ENCODE measurements around the gene RWDD3. TPM values are rescaled to one million over a fixed set of nuclear protein-coding genes. Genes with fewer than 3 reads are reported as not detected.

Gene RWDD3, protein sequence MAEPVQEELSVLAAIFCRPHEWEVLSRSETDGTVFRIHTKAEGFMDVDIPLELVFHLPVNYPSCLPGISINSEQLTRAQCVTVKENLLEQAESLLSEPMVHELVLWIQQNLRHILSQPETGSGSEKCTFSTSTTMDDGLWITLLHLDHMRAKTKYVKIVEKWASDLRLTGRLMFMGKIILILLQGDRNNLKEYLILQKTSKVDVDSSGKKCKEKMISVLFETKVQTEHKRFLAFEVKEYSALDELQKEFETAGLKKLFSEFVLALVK
- total RNA-seq: 10 to 100 TPM in 3 of 4 donors, 1 to 10 TPM in 1; 2.4 to 22.8 (median 15.1) TPM

DNA sequence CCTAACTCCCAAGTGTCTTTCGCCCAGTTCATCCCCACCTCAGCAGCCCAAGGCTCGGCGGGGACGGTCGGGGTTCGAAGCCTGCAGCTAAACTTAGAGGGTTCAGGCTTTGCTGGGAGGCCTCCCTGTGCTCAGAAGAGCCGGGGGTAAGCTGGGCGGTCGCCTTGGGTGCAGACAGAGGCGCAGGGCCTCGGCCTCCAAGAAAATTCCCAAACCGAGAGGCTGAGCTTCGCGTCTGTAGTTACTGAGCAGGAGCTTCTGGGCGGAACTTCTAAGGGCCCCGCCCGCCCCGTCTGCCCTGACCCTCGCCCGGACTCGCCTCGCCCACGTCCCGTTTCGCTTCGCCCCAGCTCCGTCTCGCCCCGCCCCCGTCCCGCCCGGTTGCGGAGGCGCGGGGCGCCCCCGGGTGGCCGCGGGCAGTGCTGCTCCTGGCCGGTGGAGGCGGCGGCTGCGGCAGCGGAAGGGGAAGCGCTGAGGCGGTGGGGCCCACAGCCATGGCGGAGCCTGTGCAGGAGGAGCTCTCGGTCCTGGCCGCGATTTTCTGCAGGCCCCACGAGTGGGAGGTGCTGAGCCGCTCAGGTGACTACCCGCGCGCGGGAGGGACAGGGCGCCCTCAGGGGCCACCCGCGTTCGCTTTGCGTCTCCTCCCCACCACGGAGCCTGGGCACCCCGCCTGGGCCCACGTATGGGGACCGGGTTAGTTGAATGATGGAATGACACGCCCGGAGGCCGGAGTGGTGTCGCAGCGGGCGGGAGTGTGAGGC is at the start of gene RWDD3:
TSS of gene RWDD3 (plus strand) at position 474 of the 764 bp plus-strand sequence. CDS start at position 495, 21 bp downstream.
- Histone ChIP-seq H3K4me3 (peak within 1 kb of the TSS; percentile 77 to 89 (median 85)), H3K36me3 (no peaks in the 10 kb centered on the region), H3K27me3 (no peaks in the 10 kb centered on the region), H3K9me3 (no peaks in the 10 kb centered on the region), H3K27ac (peak within 1 kb of the TSS; percentile 88 to 91 (median 90)), H3K4me1 (peaks cover 6 to 31% (median 12%) of the 10 kb centered on the region in 4 donors)
- 0% methylated on average over 35 of the region's 71 CpGs; no CpG with 5 or more reads in 1 of the 2 donors for WGBS, 2 donors (ENCODE audit: low coverage in 1 of 2)
- peak; percentile 47 to 93 (median 80) for TF ChIP-seq CTCF (IDR thresholded peaks at IDR 0.05)
- TF ChIP-seq POLR2AphosphoS5 (IDR thresholded peaks at IDR 0.05): peak; percentile 42 to 84 (median 82)
- no peak for TF ChIP-seq EP300 (IDR thresholded peaks at IDR 0.05; ENCODE audit: low read depth)
- peak; percentile 73 for TF ChIP-seq POLR2A (IDR thresholded peaks at IDR 0.05)
- in situ Hi-C loops (cut with MboI; ENCODE audit: low pct_ligation_motif_present in 1 of 4, low pct_unique_long_range_greater_than_20kb in 1 of 4, low sequenced_read_pairs in 3 of 4): loop anchor here (25.0 kb wide), 2 partner anchors 147 to 372 kb away; no protein-coding TSS in a partner anchor
- DNase-seq: peak; percentile 96
- intact Hi-C loops (cut with DNase I; ENCODE audit: low total_unique reads): loop anchor here (5.0 to 10.0 kb wide), 2 partner anchors 119 to 152 kb away; partner anchors contain the start of gene TLCD4

DNA sequence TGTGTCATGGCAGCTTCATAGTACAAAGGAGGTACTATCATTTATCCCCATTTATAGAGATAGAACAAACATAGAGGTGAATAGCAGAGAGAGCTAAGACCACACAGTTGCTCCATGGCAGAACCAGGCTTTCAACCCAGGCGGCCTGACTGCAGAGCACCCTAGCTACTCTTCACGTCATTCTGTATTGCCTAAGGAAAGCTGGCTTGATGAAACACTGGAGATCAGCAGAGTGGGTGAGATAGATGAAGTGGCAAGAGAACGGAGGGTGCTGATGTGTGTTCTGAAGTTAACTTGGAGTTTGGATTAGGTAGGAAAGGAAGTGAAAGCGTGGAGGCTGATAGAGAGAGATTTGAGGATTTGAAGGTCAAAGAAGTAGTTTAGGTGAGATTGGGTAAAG is 47.9 kb upstream of the RWDD3 start:
- no peak for DNase-seq
- WGBS, 2 donors (ENCODE audit: low coverage in 1 of 2): 87 to 91% methylated on average over 2 to 4 of the region's 4 CpGs
- intact Hi-C loops (cut with DNase I; ENCODE audit: low total_unique reads): no loop called here
- no peaks in the 10 kb centered on the region for H3K36me3 ChIP-seq
- H3K9me3 ChIP-seq: no peaks in the 10 kb centered on the region
- H3K4me3 ChIP-seq: no peak overlapping the region
- H3K27ac ChIP-seq: no peak overlapping the region
- peaks cover 0 to 7% (median 0%) of the 10 kb centered on the region in 4 donors for H3K4me1 ChIP-seq
- H3K27me3 ChIP-seq: no peaks in the 10 kb centered on the region
- no peak for TF ChIP-seq CTCF (IDR thresholded peaks at IDR 0.05)
- no peak for TF ChIP-seq POLR2AphosphoS5 (IDR thresholded peaks at IDR 0.05)
- TF ChIP-seq POLR2A (IDR thresholded peaks at IDR 0.05): no peak
- no peak for TF ChIP-seq EP300 (IDR thresholded peaks at IDR 0.05; ENCODE audit: low read depth)
- in situ Hi-C loops (cut with MboI; ENCODE audit: low pct_ligation_motif_present in 1 of 4, low pct_unique_long_range_greater_than_20kb in 1 of 4, low sequenced_read_pairs in 3 of 4): no loop called here

DNA sequence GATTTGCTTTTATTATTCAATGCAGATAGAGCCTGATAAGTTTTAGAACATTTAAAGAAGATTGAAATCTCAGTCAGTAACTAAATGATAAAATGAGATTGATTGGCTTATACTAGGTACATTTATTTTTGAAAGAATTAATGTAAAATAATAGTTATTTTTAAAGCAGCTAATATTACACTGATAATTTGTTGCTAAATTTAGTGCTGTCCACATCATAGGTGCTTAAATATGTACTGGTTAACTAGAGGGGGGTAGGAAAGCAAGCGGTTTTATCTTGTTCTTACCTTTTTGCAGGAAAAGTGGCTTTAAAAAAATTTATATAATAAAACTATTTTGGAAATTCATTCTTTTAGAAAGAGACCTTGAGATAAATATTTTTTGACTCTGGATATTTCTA is 40.4 kb upstream of the RWDD3 start:
- no peak for TF ChIP-seq CTCF (IDR thresholded peaks at IDR 0.05)
- no peak for TF ChIP-seq EP300 (IDR thresholded peaks at IDR 0.05; ENCODE audit: low read depth)
- Histone ChIP-seq H3K27ac (no peak overlapping the region), H3K4me1 (peaks cover 0 to 5% (median 0%) of the 10 kb centered on the region in 4 donors), H3K4me3 (no peak overlapping the region), H3K27me3 (no peaks in the 10 kb centered on the region), H3K9me3 (no peaks in the 10 kb centered on the region), H3K36me3 (no peaks in the 10 kb centered on the region)
- 90 to 92% methylated on average over 1 of the region's 1 CpG for WGBS, 2 donors (ENCODE audit: low coverage in 1 of 2)
- intact Hi-C loops (cut with DNase I; ENCODE audit: low total_unique reads): no loop called here
- no peak for DNase-seq
- in situ Hi-C loops (cut with MboI; ENCODE audit: low pct_ligation_motif_present in 1 of 4, low pct_unique_long_range_greater_than_20kb in 1 of 4, low sequenced_read_pairs in 3 of 4): no loop called here

DNA sequence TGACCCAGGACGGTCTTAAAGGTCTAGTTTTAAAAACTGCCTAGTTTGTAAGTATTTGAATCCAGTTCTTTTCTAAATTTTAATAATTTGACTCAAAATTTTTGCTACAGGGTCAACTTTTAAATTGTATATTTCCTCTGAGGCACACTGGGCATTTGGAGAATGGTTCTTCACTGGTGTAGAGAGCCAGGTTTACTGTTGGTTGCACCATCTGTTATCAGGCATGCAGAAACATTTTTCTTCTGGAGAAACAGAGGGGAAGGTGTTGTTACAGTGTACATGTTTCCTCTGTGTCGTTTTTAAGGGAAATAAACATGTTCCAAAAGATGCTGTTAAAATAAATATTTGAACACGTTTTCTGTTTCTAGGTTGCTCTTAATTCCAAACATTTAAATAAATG is 39.0 kb upstream of the RWDD3 start:
- Histone ChIP-seq H3K27ac (no peak overlapping the region), H3K9me3 (no peaks in the 10 kb centered on the region), H3K27me3 (no peaks in the 10 kb centered on the region), H3K4me1 (peaks cover 0 to 5% (median 0%) of the 10 kb centered on the region in 4 donors), H3K36me3 (no peaks in the 10 kb centered on the region), H3K4me3 (no peak overlapping the region)
- intact Hi-C loops (cut with DNase I; ENCODE audit: low total_unique reads): no loop called here
- in situ Hi-C loops (cut with MboI; ENCODE audit: low pct_ligation_motif_present in 1 of 4, low pct_unique_long_range_greater_than_20kb in 1 of 4, low sequenced_read_pairs in 3 of 4): no loop called here
- WGBS, 2 donors (ENCODE audit: low coverage in 1 of 2): 68 to 69% methylated on average over 3 of the region's 3 CpGs
- no peak for DNase-seq
- TF ChIP-seq POLR2A (IDR thresholded peaks at IDR 0.05): no peak
- no peak for TF ChIP-seq CTCF (IDR thresholded peaks at IDR 0.05)
- TF ChIP-seq EP300 (IDR thresholded peaks at IDR 0.05; ENCODE audit: low read depth): no peak
- no peak for TF ChIP-seq POLR2AphosphoS5 (IDR thresholded peaks at IDR 0.05)
